ENCODE data around the gene KCTD1. TPM values are rescaled to one million over a fixed set of nuclear protein-coding genes. Genes with fewer than 3 reads are reported as not detected.

Gene KCTD1
- polyA plus RNA-seq, 3 donors: 0.40 TPM; not detected in 2

GRCh38 chr18:26503382-26503781 is 45.0 kb downstream of the KCTD1 start:
- Histone ChIP-seq H3K4me3 (replicated peaks in 1 of 3; ENCODE audit: low read depth in 2 of 3, low read length in 3 of 3) (no peak overlapping the region), H2AFZ (ENCODE audit: insufficient read depth, low read depth, low read length, poor library complexity, severe bottlenecking) (no peak overlapping the region), H3K9me3 (replicated peaks in 1 of 2; ENCODE audit: control insufficient read depth in 1 of 2, insufficient read depth in 1 of 2, low read length in 2 of 2) (no peaks in the 10 kb centered on the region), H4K20me1 (ENCODE audit: insufficient read depth, low read length) (no peaks in the 10 kb centered on the region), H3K4me1 (ENCODE audit: control insufficient read depth in 1 of 2, insufficient read depth in 2 of 2, low read length in 2 of 2) (no peaks in the 10 kb centered on the region), H3K9ac (ENCODE audit: insufficient read depth, low read length, poor library complexity, severe bottlenecking) (no peak overlapping the region), H3K27ac (ENCODE audit: low read depth in 1 of 2, low read length in 2 of 2) (no peak overlapping the region), H3K4me2 (replicated peaks; ENCODE audit: extremely low read depth, low read length, poor library complexity, severe bottlenecking) (no peak overlapping the region), H3K36me3 (replicated peaks in 1 of 2; ENCODE audit: control insufficient read depth in 1 of 2, insufficient read depth in 2 of 2, low read length in 2 of 2) (no peaks in the 10 kb centered on the region), H3K27me3 (ENCODE audit: control insufficient read depth in 2 of 2, insufficient read depth in 2 of 2, low read length in 2 of 2) (no peaks in the 10 kb centered on the region), H3K79me2 (ENCODE audit: insufficient read depth, low read length) (no peaks in the 10 kb centered on the region)
- Mint-ChIP-seq H3K27ac (no peak overlapping the region), H3K27me3 (ENCODE audit: low read depth in 3 of 3) (peaks cover 0 to 1% (median 0%) of the 10 kb centered on the region in 3 donors), H3K36me3 (no peaks in the 10 kb centered on the region), H3K4me1 (no peaks in the 10 kb centered on the region), H3K9me3 (no peaks in the 10 kb centered on the region), H3K4me3 (no peak overlapping the region)
- intact Hi-C loops (cut with micrococcal nuclease): no loop called here
- TF ChIP-seq CTCF (IDR thresholded peaks at IDR 0.05): no peak
- 67% methylated on average over 2 of the region's 7 CpGs for WGBS (ENCODE audit: insufficient coverage)
- no peak for DNase-seq

- H3K27me3 Mint-ChIP-seq (ENCODE audit: low read depth in 3 of 3): peaks cover 0 to 2% (median 1%) of the 10 kb centered on the region in 3 donors
- Histone ChIP-seq H3K4me1 (ENCODE audit: control insufficient read depth in 1 of 2, insufficient read depth in 2 of 2, low read length in 2 of 2) (no peaks in the 10 kb centered on the region), H3K4me2 (replicated peaks; ENCODE audit: extremely low read depth, low read length, poor library complexity, severe bottlenecking) (no peak overlapping the region), H3K36me3 (replicated peaks in 1 of 2; ENCODE audit: control insufficient read depth in 1 of 2, insufficient read depth in 2 of 2, low read length in 2 of 2) (no peaks in the 10 kb centered on the region), H3K27me3 (ENCODE audit: control insufficient read depth in 2 of 2, insufficient read depth in 2 of 2, low read length in 2 of 2) (no peaks in the 10 kb centered on the region), H3K79me2 (ENCODE audit: insufficient read depth, low read length) (no peaks in the 10 kb centered on the region), H3K4me3 (replicated peaks in 1 of 3; ENCODE audit: low read depth in 2 of 3, low read length in 3 of 3) (no peak overlapping the region), H3K9ac (ENCODE audit: insufficient read depth, low read length, poor library complexity, severe bottlenecking) (no peak overlapping the region), H3K9me3 (replicated peaks in 1 of 2; ENCODE audit: control insufficient read depth in 1 of 2, insufficient read depth in 1 of 2, low read length in 2 of 2) (no peaks in the 10 kb centered on the region), H3K27ac (ENCODE audit: low read depth in 1 of 2, low read length in 2 of 2) (no peak overlapping the region), H4K20me1 (ENCODE audit: insufficient read depth, low read length) (no peaks in the 10 kb centered on the region), H2AFZ (ENCODE audit: insufficient read depth, low read depth, low read length, poor library complexity, severe bottlenecking) (no peak overlapping the region)
- H3K4me3 Mint-ChIP-seq: no peak overlapping the region
- no peaks in the 10 kb centered on the region for H3K36me3 Mint-ChIP-seq
- no peak for DNase-seq
- no peak for TF ChIP-seq CTCF (IDR thresholded peaks at IDR 0.05)
- intact Hi-C loops (cut with micrococcal nuclease): no loop called here
- 90% methylated on average over 2 of the region's 4 CpGs for WGBS (ENCODE audit: insufficient coverage)
- H3K4me1 Mint-ChIP-seq: no peaks in the 10 kb centered on the region
- no peak overlapping the region for H3K27ac Mint-ChIP-seq
- H3K9me3 Mint-ChIP-seq: no peaks in the 10 kb centered on the region
These were observed 45.5 kb downstream of the KCTD1 start for GRCh38 chr18:26502823-26503222.

Measured in CD14-positive monocyte (primary cell).